ENCODE data around the gene MN1.

Gene MN1

DNA sequence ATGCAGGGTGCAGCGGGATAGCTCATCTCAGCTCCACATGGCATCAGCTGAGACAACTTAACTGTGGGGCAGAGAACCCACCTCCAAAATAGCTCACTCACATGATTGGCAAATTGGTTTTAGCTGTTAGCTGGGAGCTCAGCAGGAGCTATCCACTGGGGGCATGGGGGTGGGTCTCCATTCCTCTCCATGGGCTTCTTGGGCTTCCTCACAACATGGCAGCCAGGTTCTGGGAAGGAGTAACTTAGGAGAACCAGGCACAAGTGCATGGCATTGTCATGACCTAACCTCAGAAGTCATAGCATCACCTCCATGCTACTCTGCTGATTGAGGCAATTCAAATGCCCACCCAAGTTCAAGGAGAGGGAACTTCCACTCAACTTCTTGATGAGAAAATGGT lies 85.5 kb downstream of the MN1 start:
- no peak for DNase-seq (ENCODE audit: low spot score)

DNA sequence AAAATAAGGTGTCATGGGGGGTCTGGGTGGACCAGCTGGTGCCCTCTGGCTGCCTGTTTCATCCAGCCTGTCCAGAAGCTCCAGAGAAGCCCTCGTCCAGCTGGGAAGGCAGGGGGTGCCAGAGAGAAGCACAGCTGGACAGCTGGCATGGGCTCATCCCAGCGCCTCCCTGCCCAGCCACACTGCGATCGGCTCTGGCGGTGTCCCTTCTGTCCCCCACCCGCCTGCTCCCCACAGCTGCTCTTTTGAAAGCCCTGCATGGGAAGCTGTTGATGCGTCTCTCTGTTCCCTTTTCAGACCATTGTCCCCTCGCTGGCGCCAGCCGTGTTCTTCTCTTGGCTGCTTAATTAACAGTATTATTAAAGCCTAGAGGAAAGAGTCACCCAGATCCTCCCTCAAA lies 86.5 kb downstream of the MN1 start:
- DNase-seq (ENCODE audit: low spot score), result no peak

DNA sequence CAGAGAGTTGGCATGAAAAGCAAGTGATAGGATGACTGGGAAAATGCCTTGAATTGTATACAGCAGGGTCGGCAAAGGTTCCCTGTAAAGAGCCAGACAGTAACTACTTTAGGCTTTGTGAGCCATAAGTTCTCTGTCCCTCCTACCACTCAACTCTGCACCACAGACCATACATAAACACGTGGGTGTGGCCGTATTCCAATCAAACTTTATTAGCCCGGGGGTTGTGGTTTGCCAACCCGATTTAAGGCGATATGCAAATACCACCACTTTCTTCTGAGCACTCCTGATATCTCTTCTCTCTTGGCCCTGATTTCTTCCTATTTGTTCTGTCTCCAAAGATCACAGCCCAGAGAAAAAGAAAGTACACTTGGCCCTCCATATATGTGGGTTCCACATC lies 87.5 kb downstream of the MN1 start:
- no peak for DNase-seq (ENCODE audit: low spot score)

DNA sequence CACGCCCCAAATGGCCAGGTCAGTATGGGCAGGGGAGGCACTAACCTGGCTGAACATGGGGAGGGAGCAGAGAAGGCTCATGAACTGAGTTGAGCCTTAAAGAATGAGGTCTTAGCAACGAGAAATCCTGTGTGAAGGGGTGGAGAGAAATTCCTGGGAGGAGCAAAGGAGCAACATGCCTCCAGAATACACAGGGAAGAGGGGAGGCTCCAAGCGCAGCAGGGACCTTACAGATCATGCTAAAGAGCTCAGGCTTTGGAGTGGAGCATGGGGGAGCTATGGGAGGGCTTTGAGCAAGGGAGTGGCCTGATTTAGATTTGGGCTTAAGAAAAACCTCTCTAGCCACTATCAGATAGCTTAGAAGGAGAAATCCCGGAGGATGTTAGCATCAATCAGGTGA lies 88.1 kb downstream of the MN1 start:
- DNase-seq (ENCODE audit: low spot score), result peak; percentile 38

DNA sequence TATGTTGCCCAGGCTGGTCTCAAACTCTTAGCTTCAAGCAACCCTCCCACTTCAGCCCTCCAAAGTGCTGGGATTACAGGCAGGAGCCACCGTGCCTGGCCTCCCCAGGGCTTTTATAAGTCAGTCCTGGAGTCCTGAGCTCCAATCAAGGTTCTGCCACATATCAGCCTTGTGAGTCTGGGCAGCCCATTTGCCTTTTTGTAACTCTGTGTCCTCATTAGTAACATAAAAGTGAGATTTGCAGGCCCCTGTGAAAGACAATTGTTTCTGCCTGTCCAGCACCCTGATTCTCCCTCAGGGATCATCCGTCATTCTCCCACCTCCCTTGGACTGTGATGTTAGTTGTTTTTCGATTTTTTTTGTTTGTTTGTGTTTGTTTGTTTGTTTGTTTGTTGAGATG lies 89.8 kb downstream of the MN1 start:
- DNase-seq (ENCODE audit: low spot score), result no peak

DNA sequence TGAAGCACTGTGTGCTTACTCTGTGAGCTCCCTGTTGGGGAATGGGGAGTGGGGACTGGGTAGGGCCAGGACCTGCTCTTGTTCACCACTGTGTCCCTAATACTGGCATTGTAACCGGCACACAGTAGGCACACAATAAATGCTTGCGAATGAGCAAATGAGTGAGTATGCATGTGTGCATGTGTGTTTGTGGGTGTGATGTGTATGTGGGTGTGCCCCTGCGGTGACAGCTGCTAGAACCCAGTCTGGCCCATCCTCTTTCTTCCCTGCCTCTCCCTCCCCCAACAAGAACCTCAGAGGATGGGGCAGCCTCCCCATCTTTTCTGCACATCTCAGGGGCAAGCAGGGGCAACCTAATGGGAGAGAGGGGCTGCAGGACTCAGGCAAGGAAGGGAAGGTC lies 90.5 kb downstream of the MN1 start:
- no peak for DNase-seq (ENCODE audit: low spot score)

DNA sequence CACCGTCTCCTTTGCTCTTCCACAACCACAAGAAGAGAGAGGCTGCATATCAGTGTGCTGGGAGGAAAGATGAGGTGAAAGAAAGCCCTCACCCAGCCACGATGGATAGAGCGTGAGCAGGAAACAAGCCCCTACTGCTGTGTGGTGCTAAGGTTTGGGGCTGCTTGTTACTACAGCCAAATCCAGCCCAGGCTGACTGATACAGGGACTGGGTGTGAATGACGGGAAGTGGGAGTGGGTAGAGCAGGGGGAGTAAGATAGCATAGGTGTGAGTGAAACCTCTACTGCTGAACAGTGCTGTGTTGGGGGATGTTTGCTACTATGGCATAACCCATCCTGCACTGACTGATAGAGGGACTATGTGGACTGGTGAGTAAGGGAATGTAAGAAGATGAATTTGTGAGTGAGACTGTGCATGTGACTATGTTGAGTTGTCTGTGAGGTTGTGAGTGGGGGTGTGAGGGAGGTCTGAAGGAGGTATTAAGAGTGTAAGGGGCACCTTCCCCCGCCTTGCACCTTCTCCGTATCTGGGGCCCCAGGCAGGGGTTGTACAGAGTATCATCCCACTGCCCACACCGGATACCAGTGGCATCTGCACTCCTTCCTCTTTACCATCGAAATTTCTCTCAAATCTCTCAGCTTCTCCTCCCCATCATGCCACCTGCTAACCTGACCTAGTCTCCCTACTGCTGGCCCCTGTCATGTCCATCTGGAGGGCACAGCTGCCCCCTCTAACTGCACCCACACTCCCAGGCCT lies 91.5 kb downstream of the MN1 start:
- no peak for DNase-seq (ENCODE audit: low spot score)

DNA sequence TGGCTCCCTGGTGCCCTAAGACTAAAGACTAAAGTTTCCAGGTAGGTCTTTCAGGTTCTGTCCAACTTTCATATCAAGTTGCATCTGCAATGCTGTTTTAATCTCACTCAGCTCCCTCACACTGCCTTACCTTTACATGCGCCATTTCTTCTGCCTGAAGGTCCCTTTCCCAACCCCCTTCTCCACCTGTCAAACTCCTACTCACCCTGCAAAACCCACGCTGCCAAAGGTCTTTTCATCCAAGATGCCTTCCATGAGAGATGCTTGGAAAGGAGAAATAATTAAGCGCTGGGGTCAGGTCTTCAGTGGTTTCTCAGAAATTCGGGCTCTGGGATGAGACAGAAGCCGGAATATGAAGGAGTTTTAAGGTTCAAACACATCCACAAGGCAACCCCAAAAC lies 95.1 kb downstream of the MN1 start:
- no peak for DNase-seq (ENCODE audit: low spot score)

DNA sequence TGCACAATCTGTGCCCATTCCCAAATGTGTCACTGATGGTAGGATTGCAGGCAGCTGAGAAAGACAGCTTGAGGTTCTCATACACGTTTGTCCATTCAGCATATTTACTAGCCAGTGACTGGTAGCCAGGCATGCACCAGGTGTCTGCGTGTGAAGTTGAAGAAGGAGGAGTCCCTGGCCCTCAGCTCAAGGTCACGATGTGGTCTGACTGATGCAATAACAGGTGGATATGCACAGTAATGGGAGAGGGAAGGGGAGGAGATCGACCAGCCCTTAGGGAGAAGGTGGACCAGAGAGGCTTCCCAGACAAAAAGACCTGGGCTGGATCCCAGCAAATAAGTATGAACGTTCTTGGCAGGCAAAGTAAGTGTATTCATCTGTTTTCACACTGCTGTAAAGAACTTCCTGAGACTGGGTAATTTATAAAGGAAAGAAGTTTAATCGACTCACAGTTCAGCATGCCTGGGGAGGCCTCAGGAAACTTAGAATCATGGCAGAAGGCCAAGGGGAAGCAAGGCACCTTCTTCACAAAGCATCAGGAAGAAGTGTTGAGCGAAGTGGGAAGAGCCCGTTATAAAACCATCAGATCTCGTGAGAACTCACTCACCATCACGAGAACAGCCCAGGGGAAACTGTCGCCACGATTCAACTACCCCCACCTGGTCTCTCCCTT lies 96.0 kb downstream of the MN1 start:
- no peak for DNase-seq (ENCODE audit: low spot score)

DNA sequence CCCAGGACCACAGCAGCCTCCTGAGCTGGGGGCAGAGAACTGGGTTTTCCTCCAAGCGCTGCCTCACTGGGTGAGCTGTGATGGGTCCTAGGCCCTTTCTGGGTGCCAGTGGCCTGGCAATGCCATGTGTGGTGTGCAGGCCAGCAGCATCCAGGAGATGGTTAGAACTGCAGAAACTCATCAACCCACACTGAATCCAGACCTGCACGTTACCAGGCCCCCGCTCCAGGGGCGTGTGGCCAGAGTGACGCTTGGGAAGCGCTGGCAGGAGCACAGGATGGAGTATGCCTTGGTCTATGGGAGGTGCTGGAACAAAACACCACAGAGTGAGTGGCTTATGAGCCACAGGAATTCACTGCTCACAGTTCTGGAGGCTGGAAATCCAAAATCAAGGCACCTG lies 97.0 kb downstream of the MN1 start:
- DNase-seq (ENCODE audit: low spot score), result no peak

DNA sequence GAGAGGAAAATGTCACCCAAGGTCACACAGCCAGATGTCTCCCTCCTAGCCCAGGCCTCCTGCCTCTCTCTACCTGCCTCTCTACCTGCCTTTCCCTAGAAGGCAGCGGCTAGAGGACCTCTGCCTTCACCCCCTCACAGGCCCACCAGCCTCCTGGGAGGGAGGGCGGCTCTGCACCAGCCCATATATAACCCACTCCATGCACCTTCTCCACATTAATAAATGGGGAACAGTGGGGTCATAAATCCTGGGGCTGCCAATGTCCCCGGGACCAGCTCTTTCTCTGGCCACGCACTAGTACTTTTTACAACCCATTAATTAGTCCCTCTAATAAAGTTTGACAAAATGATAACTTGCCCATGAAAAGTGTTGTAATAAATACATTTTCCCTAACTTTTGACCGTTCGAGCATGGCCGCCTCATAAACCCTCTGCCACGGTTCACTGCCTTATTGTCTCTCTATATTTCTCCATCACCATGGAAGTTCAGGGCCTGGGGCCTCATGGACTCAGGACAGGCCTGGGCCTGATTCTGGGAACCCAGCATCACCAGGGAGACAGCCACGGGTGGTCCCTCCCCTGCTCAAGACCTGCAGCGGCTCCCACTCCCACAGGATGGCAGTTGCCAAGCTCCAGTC lies 102.1 kb downstream of the MN1 start:
- no peak for DNase-seq (ENCODE audit: low spot score)

DNA sequence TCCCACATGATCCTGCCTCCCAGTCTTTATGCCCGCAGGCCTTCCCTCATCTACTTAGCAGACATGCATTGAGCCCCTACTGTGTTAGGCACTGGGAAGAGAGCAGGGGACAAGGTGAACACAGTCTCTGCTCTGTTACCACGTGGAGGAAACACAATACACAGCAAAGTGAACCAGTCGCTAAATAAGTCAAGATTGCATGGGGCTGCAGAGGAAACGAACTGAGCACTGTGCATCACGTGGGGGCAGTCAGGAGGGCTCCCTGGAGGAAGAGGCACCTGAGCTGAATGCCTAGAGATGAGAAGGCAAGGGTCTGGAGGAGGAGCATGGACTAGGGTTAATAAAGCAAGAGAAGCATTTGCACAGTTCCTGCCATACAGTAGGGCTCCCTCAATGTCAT lies 102.7 kb downstream of the MN1 start:
- no peak for DNase-seq (ENCODE audit: low spot score)
